A549 (cell line): Measurements from ENCODE around the gene CPTP. TPM values are rescaled to one million over a fixed set of nuclear protein-coding genes. Genes with fewer than 3 reads are reported as not detected.

Source experiments
- ATAC-seq, 2 experiments: fragments of 200-7000 bp in 1 of 2; fragments of >200 bp in 1 of 2; cut with Nextera tagmentation in 1 of 2; cut with Tn5 transposase in 1 of 2; 3 replicates each; pipeline versions ENCODE4 v1.8.0 to v1.9.1; 2018 to 2020; ENCODE audit warnings: mild to moderate bottlenecking in 1 of 2, moderate library complexity in 1 of 2
- CTCF ChIA-PET: fragments of 300-600 bp; sonication (Branson Sonifier 250); formaldehyde crosslinking; extraction: SDS; loops from one replicate; lab custom pipeline; 2021; ENCODE audit warnings: antibody characterized with exemption, inconsistent platforms; lab: Yijun Ruan, JAX
- POLR2A ChIA-PET: fragments of 350-600 bp; formaldehyde crosslinking; extraction: SDS; loops from one replicate; lab custom pipeline; 2021; ENCODE audit warnings: antibody characterized with exemption, inconsistent platforms; lab: Yijun Ruan, JAX
- DNase-seq, 2 experiments: peaks; one replicate each; pipeline versions ENCODE4 v3.0.0 to v3.0.0-alpha.2; 2011 to 2016; ENCODE audit warnings: low read depth in 1 of 2, low spot score in 1 of 2
- FAIRE-seq: peaks from 2 replicates; lab custom pipeline; 2011; peaks lifted over from hg19 to GRCh38; lab: Jason Lieb, UNC
- H3K27ac ChIP-seq, 2 experiments: fragments of >200 bp; sonication (Bioruptor Twin); formaldehyde crosslinking; 3 replicates each; pipeline ENCODE4 v1.5.1; 2016 to 2017
- H3K4me1 ChIP-seq: fragments of >200 bp; sonication (Bioruptor Twin); formaldehyde crosslinking; 3 replicates; pipeline ENCODE4 v1.6.1; 2016
- H3K4me2 ChIP-seq: fragments of >200 bp; sonication (Bioruptor Twin); formaldehyde crosslinking; 3 replicates; pipeline ENCODE4 v1.6.1; 2016
- H3K4me3 ChIP-seq: fragments of >200 bp; sonication (Bioruptor Twin); formaldehyde crosslinking; 3 replicates; pipeline ENCODE4 v1.5.1; 2016
- H3K9me3 ChIP-seq: fragments of >200 bp; sonication (Bioruptor Twin); formaldehyde crosslinking; 3 replicates; pipeline ENCODE4 v1.6.1; 2016
- ATOH8 ChIP-seq: fragments of 250-450 bp; sonication (Bioruptor Pico); IDR thresholded peaks from 2 replicates; pipeline ENCODE4 v1.5.0; 2020; ENCODE audit warnings: low read depth, mild to moderate bottlenecking, moderate library complexity
- BCL3 ChIP-seq: fragments of >200 bp; sonication (Bioruptor Twin); formaldehyde crosslinking; IDR thresholded peaks from 3 replicates; pipeline ENCODE4 v1.6.1; 2016
- CBX2 ChIP-seq: fragments of 200-600 bp; sonication (generic); IDR thresholded peaks from 2 replicates; pipeline ENCODE4 v1.6.1; 2016; ENCODE audit warnings: low read depth, mild to moderate bottlenecking, borderline replicate concordance
- CBX8 ChIP-seq: fragments of 200-600 bp; sonication (generic); IDR thresholded peaks from 2 replicates; pipeline ENCODE4 v1.6.1; 2016
- CEBPB ChIP-seq, 2 experiments: fragments of >200 bp in 1 of 2; sonication (Bioruptor Twin) in 1 of 2; formaldehyde crosslinking in 1 of 2; IDR thresholded peaks; 2 replicates each; pipeline ENCODE4 v1.6.1; 2012 to 2016
- EHF ChIP-seq: fragments of 250-450 bp; sonication (Bioruptor Pico); IDR thresholded peaks from 2 replicates; pipeline ENCODE4 v1.5.0; 2020; ENCODE audit warnings: mild to moderate bottlenecking
- EHMT2 ChIP-seq: fragments of 200-600 bp; sonication (generic); IDR thresholded peaks from 2 replicates; pipeline ENCODE4 v1.6.1; 2016; ENCODE audit warnings: antibody characterized with exemption, low read depth, mild to moderate bottlenecking, moderate library complexity
- ELK1 ChIP-seq: fragments of 150-350 bp; IDR thresholded peaks from 2 replicates; pipeline ENCODE4 v1.6.1; 2014; ENCODE audit warnings: low read depth, mild to moderate bottlenecking, low read length
- EP300 ChIP-seq, 2 experiments: fragments of >200 bp; sonication (Bioruptor Twin); formaldehyde crosslinking; IDR thresholded peaks; 2 replicates in 1 of 2; 3 replicates in 1 of 2; pipeline ENCODE4 v1.6.1; 2016 to 2017
- FOSL2 ChIP-seq, 2 experiments: fragments of 450-650 bp in 1 of 2; fragments of >200 bp in 1 of 2; sonication (Bioruptor Twin) in 1 of 2; formaldehyde crosslinking; IDR thresholded peaks; 2 replicates each; pipeline versions ENCODE4 v1.5.0 to v1.6.1; 2016 to 2020; ENCODE audit warnings: mild to moderate bottlenecking in 1 of 2, moderate library complexity in 1 of 2
- FOXS1 ChIP-seq: fragments of 250-450 bp; sonication (Bioruptor Pico); IDR thresholded peaks from 2 replicates; pipeline ENCODE4 v1.5.0; 2020; ENCODE audit warnings: mild to moderate bottlenecking, moderate library complexity
- GATA3 ChIP-seq: IDR thresholded peaks from 2 replicates; pipeline ENCODE4 v1.6.1; 2012; ENCODE audit warnings: borderline replicate concordance
- HDAC2 ChIP-seq: fragments of 200-600 bp; sonication (generic); IDR thresholded peaks from 2 replicates; pipeline ENCODE4 v1.6.1; 2016
- HMGXB4 ChIP-seq: fragments of 250-450 bp; sonication (Bioruptor Pico); IDR thresholded peaks from 2 replicates; pipeline ENCODE4 v1.5.0; 2021; ENCODE audit warnings: mild to moderate bottlenecking, moderate library complexity, borderline replicate concordance
- HOXA7 ChIP-seq: fragments of 250-450 bp; sonication (Bioruptor Pico); IDR thresholded peaks from 2 replicates; pipeline ENCODE4 v1.5.0; 2020; ENCODE audit warnings: mild to moderate bottlenecking, moderate library complexity
- HOXB5 ChIP-seq: fragments of 250-450 bp; sonication (Bioruptor Pico); IDR thresholded peaks from 2 replicates; pipeline ENCODE4 v1.5.0; 2020; ENCODE audit warnings: mild to moderate bottlenecking, moderate library complexity
- MAX ChIP-seq: IDR thresholded peaks from 2 replicates; pipeline ENCODE4 v1.6.1; 2012
- MAZ ChIP-seq: fragments of 150-350 bp; IDR thresholded peaks from 2 replicates; pipeline ENCODE4 v1.6.1; 2014; ENCODE audit warnings: antibody characterized with exemption, low read depth, low read length, borderline replicate concordance
- MYC ChIP-seq: IDR thresholded peaks from 2 replicates; pipeline ENCODE4 v1.6.1; 2012; ENCODE audit warnings: mild to moderate bottlenecking, inconsistent platforms, low read length, improper control_type of control experiment, borderline replicate concordance
- NFE2L2 ChIP-seq: fragments of 150-350 bp; conservative IDR thresholded peaks from 2 replicates; pipeline ENCODE4 v1.6.1; 2014; ENCODE audit warnings: low read length
- NPAS2 ChIP-seq: fragments of 250-450 bp; sonication (Bioruptor Pico); IDR thresholded peaks from 2 replicates; pipeline ENCODE4 v1.8.0; 2022; ENCODE audit warnings: mild to moderate bottlenecking, moderate library complexity, borderline replicate concordance
- POLR2A ChIP-seq: IDR thresholded peaks from 2 replicates; pipeline ENCODE4 v1.6.1; 2012; ENCODE audit warnings: mild to moderate bottlenecking, low read length
- POLR2AphosphoS2 ChIP-seq: conservative IDR thresholded peaks from 2 replicates; pipeline ENCODE4 v1.6.1; 2012; ENCODE audit warnings: low read length, improper control_type of control experiment, inconsistent platforms
- RAD21 ChIP-seq, 2 experiments: fragments of >200 bp in 1 of 2; sonication (Bioruptor Twin) in 1 of 2; formaldehyde crosslinking in 1 of 2; IDR thresholded peaks in 1 of 2; conservative IDR thresholded peaks in 1 of 2; 2 replicates in 1 of 2; 3 replicates in 1 of 2; pipeline ENCODE4 v1.6.1; 2012 to 2018; ENCODE audit warnings: inconsistent platforms in 1 of 2
- RARB ChIP-seq: fragments of 250-450 bp; sonication (Bioruptor Pico); IDR thresholded peaks from 2 replicates; pipeline ENCODE4 v1.8.0; 2021; ENCODE audit warnings: mild to moderate bottlenecking, moderate library complexity
- REST ChIP-seq: fragments of 200-600 bp; sonication (generic); IDR thresholded peaks from 2 replicates; pipeline ENCODE4 v1.6.1; 2016; ENCODE audit warnings: antibody characterized with exemption, mild to moderate bottlenecking, moderate library complexity
- RNF2 ChIP-seq: fragments of 200-600 bp; sonication (generic); IDR thresholded peaks from 2 replicates; pipeline ENCODE4 v1.6.1; 2016; ENCODE audit warnings: low read depth, mild to moderate bottlenecking, antibody characterized with exemption, moderate library complexity, borderline replicate concordance
- SMC3 ChIP-seq: fragments of >200 bp; sonication (Bioruptor Twin); formaldehyde crosslinking; IDR thresholded peaks from 3 replicates; pipeline ENCODE4 v1.6.1; 2018; ENCODE audit warnings: inconsistent platforms
- TP53 ChIP-seq: fragments of 250-450 bp; sonication (Bioruptor Pico); IDR thresholded peaks from 2 replicates; pipeline ENCODE4 v1.5.0; 2021; ENCODE audit warnings: mild to moderate bottlenecking, moderate library complexity
- ZNF302 ChIP-seq: fragments of 250-450 bp; sonication (Bioruptor Pico); IDR thresholded peaks from 2 replicates; pipeline ENCODE4 v1.9.0; 2021; ENCODE audit warnings: inconsistent platforms, mild to moderate bottlenecking, moderate library complexity
- WGBS: methylation state at CpG from one replicate; pipeline ENCODE4 v1.1.6; 2017; ENCODE audit errors: missing lambda C conversion rate; 5-methylcytosine and 5-hydroxymethylcytosine counted together
- polyA plus RNA-seq, 4 experiments: library from polyadenylated mRNA; depleted of rRNA in 3 of 4; stranded (reverse); fragments of >200 nt; fragmentation: RNase III in 1 of 4; extraction: RNeasy Plus Mini Kit Qiagen cat#74134 plus additional on column Dnase treatment in 1 of 4; gene quantifications; 2 replicates in 3 of 4; 3 replicates in 1 of 4; pipeline ENCODE4 v1.2.3, GENCODE V29; 2011 to 2017

The CPTP gene
- polyA plus RNA-seq, 2 of the 4 experiments (the other 2 are of a cell fraction): 4.3 to 11.9 TPM

GRCh38 chr1:1292442-1292779 is 32.2 kb upstream of the CPTP start:
- no peak overlapping the region for H3K4me2 ChIP-seq
- H3K4me1 ChIP-seq: no peaks in the 10 kb centered on the region
- ATAC-seq: no peak
- no peak for TF ChIP-seq CEBPB (IDR thresholded peaks at IDR 0.05)
- TF ChIP-seq HMGXB4: no peak
- no peak for TF ChIP-seq REST
- TF ChIP-seq CBX8: no peak
- TF ChIP-seq RNF2: no peak
- TF ChIP-seq FOSL2 (IDR thresholded peaks at IDR 0.05): no peak
- no peak for TF ChIP-seq FOSL2 (CRISPR knock-in tag; IDR thresholded peaks at IDR 0.05)
- no peak for TF ChIP-seq SMC3
- no peak for TF ChIP-seq TP53 (CRISPR knock-in tag)
- no peak for TF ChIP-seq EHMT2
- no peak for TF ChIP-seq RAD21 (conservative IDR thresholded peaks at IDR 0.05 in 1 of 2, IDR thresholded peaks at IDR 0.05 in 1 of 2)
- TF ChIP-seq NFE2L2: no peak
- TF ChIP-seq CBX2: no peak
- no peak for TF ChIP-seq MYC
- no peak for TF ChIP-seq POLR2A
- TF ChIP-seq, all 56 proteins: peak for 0
- Histone ChIP-seq H3K9me3 (no peaks in the 10 kb centered on the region), H3K27ac (no peak overlapping the region), H3K4me3 (no peak overlapping the region)
- POLR2A ChIA-PET: no interaction called here
- DNase-seq: no peak
- 96% methylated on average over 5 of the region's 9 CpGs for WGBS
- FAIRE-seq: no peak
- CTCF ChIA-PET: interaction anchor here (0.6 to 3.5 kb wide), 22 partner anchors 8 to 310 kb away, joined by 3 to 72 read pairs (median 4); partner anchors contain the start of genes PERM1 and SCNN1D

- CTCF ChIA-PET: interaction anchor here (1.1 to 3.7 kb wide), 9 partner anchors 15 to 310 kb away, joined by 3 to 72 read pairs (median 11); partner anchors contain the start of genes PERM1 and SCNN1D
- no peak for FAIRE-seq
Observed at GRCh38 chr1:1292851-1293250, 31.8 kb upstream of the CPTP start.

More at GRCh38 chr1:1292851-1293250, 31.8 kb upstream of the CPTP start:
- DNase-seq (no peak), ATAC-seq (no peak)
- no peak for TF ChIP-seq HOXA7 (CRISPR knock-in tag)
- TF ChIP-seq ATOH8: no peak
- TF ChIP-seq HDAC2: no peak
- no peak for TF ChIP-seq RARB
- TF ChIP-seq BCL3: no peak
- no peak for TF ChIP-seq GATA3
- TF ChIP-seq MAZ: no peak
- no peak for TF ChIP-seq MYC
- no peak for TF ChIP-seq FOXS1 (CRISPR knock-in tag)
- TF ChIP-seq EHMT2: no peak
- no peak for TF ChIP-seq NPAS2
- no peak for TF ChIP-seq ZNF302 (CRISPR knock-in tag)
- TF ChIP-seq POLR2AphosphoS2: no peak
- TF ChIP-seq EHF: no peak
- no peak for TF ChIP-seq HOXB5 (CRISPR knock-in tag)
- no peak for TF ChIP-seq EP300 (IDR thresholded peaks at IDR 0.05)
- TF ChIP-seq ELK1: no peak
- TF ChIP-seq MAX: no peak
- WGBS: 91% methylated on average over 7 of the region's 18 CpGs
- POLR2A ChIA-PET: no interaction called here
- Histone ChIP-seq H3K9me3 (no peaks in the 10 kb centered on the region), H3K4me1 (no peaks in the 10 kb centered on the region), H3K4me3 (no peak overlapping the region), H3K27ac (no peak overlapping the region), H3K4me2 (no peak overlapping the region)
